GM08714 (cell line): ENCODE measurements around the gene CH25H.

ENCODE experiments used
- H3K4me3 ChIP-seq: fragments of 200-500 bp; sonication (Bioruptor generic); 2 replicates; pipeline ENCODE4 v1.5.1; 2014; ENCODE audit warnings: mild to moderate bottlenecking, low read length, inconsistent platforms
- ZNF274 ChIP-seq: IDR thresholded peaks from 2 replicates; pipeline ENCODE4 v1.6.1; 2012; ENCODE audit warnings: mild to moderate bottlenecking, low read depth, low read length

The CH25H gene

DNA sequence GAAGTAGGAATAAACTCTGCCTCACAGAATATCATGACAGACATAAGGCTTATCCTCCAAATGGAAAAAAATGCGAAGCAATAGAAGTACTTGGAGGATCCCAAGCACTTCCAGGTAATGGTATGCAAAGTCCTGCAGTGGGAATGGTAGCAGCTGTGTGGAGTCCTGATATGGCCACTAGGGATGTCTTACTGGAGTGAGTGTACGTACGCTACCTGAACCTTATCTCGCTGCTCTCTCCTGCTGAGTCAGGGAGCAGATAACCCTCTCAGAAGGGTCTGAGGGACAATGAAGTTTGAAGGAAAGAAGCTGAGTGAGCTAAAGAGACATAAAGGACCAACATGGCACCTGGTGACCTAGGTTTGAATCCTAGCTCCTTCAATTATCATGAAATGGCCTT, 42.2 kb downstream of the CH25H start:
- H3K4me3 ChIP-seq, result no peak overlapping the region
- TF ChIP-seq ZNF274, result no peak

DNA sequence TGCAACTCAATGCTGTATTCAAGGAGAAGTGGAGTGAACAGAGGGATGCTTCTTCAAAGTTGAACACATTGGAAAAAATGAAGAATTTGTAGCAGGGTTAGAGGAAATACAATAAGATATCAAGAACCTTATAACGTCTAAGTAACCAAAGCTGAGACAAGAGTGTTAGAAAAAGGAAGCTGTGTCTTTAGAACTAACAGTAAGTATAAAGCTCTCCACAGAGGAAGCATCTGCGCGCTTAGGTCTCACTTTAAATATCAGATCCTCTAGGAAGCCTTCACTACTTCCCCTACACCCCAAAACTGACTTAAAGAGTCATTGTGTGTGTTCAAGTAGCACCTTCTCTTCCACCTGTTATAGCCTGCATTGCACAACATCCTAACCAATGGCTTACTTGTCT, 43.0 kb downstream of the CH25H start:
- no peak for TF ChIP-seq ZNF274

DNA sequence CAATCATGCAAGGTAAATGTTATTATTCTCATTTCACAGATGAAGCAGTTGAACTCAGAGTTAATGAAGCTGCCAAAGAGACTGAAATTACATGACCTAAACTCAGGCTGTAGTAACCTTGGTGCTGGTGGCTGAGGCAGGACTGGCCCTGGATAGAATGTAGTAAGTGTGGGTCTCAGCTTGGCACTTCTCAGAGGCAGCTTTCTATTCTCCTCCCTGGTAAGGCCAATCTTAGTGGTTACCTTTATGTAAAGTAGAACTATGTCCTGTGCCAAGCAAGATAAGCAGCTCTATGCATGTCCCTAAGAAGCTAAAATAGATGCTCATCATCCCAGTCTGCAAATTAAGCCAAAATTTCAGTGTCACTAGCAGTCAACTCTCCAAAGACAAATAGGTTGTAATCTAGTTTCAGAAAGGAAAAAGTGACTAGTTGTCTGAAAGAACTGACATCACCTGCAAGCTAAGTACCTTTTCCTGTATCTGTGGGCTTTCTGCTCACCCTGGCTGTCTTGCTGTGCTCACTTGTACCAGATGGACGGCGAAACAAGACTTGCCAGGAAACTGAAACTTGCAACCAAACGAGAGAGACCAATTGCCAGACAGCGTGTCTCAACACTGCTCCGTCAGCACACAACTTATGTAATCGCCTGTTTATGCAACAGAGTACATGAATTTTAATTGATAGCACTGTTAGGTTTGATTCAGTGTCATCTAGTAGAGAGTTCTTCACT, 43.7 kb downstream of the CH25H start:
- H3K4me3 ChIP-seq, result peak overlapping the region; percentile 18; the same call in 1 of the 2 replicates
- TF ChIP-seq ZNF274, result no peak

More for the DNA sequence above, 43.0 kb downstream of the CH25H start:
- no peak overlapping the region; the same call in 1 of the 2 replicates for H3K4me3 ChIP-seq

- no peak overlapping the region for H3K4me3 ChIP-seq
- no peak for TF ChIP-seq ZNF274
Observed at GRCh38 chr10:89162596-89162995, 44.5 kb downstream of the CH25H start.

DNA sequence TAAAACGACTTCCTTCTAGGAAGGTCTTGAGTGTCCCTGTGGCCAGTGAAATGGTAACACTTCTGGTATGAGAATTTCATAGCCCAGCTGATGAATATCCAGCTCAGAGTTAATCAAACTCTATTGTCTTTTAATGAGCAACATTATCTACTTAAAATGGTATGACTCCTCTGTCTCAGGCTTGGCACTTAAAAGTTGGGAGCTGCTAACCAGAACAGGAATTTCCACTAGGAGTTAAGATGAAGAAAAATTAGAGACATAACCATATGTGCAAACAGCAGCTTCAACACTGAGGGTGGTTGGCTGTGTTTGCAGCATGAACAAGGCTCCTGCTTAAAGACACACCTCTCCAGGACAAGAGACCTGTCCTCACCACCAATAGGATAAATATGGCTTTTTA, 46.8 kb downstream of the CH25H start:
- TF ChIP-seq ZNF274, result no peak

GRCh38 chr10:89159761-89160160, 47.4 kb downstream of the CH25H start:
- no peak for TF ChIP-seq ZNF274
- H3K4me3 ChIP-seq, result no peak overlapping the region

More for the DNA sequence above, 46.8 kb downstream of the CH25H start:
- no peak overlapping the region for H3K4me3 ChIP-seq

- H3K4me3 ChIP-seq, result no peak overlapping the region
- TF ChIP-seq ZNF274, result no peak
Observed at GRCh38 chr10:89159316-89159715, 47.8 kb downstream of the CH25H start.

- H3K4me3 ChIP-seq, result no peak overlapping the region
- TF ChIP-seq ZNF274, result no peak
Observed at GRCh38 chr10:89158446-89158845, 48.7 kb downstream of the CH25H start.

DNA sequence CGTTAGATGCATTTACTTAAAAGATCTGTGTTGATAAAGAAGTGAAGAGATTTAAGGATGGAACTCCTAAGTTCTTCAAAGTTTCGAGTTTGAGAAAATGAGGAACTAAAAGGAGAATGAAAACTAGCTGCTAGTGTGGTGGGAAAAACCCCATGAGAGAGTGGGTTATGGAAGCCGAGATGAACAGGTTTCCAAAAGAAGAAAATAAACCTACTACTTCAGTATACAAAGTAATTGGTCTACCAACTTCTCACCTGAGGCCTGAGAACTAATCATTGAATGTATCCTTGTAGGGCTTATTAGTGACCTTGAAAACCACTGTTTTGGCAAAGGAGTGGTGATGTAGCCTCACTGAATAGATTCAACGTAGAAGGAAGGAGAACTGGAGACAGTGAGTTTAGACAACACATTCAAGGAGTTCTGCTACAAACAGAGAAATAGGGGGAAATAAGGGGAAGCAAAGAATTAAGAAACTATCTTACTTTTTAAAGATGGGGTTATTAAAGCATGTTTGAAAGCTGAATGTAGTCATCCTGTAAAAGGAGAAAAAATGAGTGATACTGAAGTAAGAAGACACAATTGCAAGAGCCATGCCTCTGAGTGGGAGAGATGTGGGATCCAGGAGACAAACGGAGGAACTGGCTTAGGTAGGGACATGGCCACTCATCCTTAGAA, 50.8 kb downstream of the CH25H start:
- no peak for TF ChIP-seq ZNF274
- no peak overlapping the region for H3K4me3 ChIP-seq
